Measurements from ENCODE around the gene TADA3. TPM values are rescaled to one million over a fixed set of nuclear protein-coding genes. Genes with fewer than 3 reads are reported as not detected.

The TADA3 gene
- total and polyA plus RNA-seq, 9 of the 15 experiments (the other 6 are each of a cell fraction or from before 2014, with no cell fraction given) = 4.1 to 110 (median 74.8) TPM

DNA sequence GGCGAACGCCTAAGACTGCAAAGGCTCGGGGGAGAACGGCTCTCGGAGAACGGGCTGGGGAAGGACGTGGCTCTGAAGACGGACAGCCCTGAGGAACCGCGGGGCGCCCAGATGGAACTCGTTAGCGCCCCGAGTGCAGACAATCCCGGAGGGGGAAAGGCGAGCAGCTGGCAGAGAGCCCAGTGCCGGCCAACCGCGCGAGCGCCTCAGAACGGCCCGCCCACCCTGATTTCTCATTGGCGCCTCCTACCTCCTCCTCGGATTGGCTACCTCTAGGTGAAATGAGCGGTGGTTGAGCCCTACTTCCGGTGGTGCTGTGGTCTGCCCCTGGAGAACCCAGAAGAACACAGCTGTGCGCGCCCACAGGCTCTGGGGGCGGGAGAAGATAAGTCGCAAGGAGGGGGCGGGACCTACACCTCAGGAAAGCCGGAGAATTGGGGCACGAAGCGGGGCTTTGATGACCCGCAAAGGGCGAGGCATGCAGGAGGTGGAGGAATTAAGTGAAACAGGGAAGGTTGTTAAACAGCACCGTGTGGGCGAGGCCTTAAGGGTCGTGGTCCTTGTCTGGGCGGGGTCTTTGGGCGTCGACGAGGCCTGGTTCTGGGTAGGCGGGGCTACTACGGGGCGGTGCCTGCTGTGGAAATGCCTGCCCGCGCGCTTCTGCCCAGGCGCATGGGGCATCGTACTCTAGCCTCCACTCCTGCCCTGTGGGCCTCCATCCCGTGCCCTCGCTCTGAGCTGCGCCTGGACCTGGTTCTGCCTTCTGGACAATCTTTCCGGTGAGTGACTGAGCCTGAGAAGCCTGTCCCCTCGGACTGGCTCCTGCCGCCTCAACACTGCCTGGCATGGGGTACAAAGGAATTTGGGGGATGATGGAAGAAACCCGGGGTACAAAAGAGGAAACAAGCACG is 42.4 kb downstream of the TADA3 start, which contains the start of gene OGG1 (continued):
- no peak for TF ChIP-seq MEF2D (tag; conservative IDR thresholded peaks at IDR 0.05; ENCODE audit: low read depth)
- TF ChIP-seq MITF (IDR thresholded peaks at IDR 0.05) = no peak
- TF ChIP-seq SAFB (IDR thresholded peaks at IDR 0.05; ENCODE audit: borderline replicate concordance, low read depth, low read length) = no peak
- no peak for TF ChIP-seq HOXB6 (CRISPR knock-in tag; IDR thresholded peaks at IDR 0.05; ENCODE audit: borderline replicate concordance)
- no peak for TF ChIP-seq TSC22D4 (tag; IDR thresholded peaks at IDR 0.05)
- peak; percentile 88 for TF ChIP-seq ZBTB7A (IDR thresholded peaks at IDR 0.05; ENCODE audit: borderline replicate concordance, control insufficient read depth, low read depth, low read length)
- TF ChIP-seq, protein P1, sequence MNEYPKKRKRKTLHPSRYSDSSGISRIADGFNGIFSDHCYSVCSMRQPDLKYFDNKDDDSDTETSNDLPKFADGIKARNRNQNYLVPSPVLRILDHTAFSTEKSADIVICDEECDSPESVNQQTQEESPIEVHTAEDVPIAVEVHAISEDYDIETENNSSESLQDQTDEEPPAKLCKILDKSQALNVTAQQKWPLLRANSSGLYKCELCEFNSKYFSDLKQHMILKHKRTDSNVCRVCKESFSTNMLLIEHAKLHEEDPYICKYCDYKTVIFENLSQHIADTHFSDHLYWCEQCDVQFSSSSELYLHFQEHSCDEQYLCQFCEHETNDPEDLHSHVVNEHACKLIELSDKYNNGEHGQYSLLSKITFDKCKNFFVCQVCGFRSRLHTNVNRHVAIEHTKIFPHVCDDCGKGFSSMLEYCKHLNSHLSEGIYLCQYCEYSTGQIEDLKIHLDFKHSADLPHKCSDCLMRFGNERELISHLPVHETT (CRISPR knock-in tag; conservative IDR thresholded peaks at IDR 0.05 in 1 of 2, IDR thresholded peaks at IDR 0.05 in 1 of 2) = peak in 1 of 2 experiments; percentile 78; a peak in 1 of 4 replicates
- TF ChIP-seq MTA1 (IDR thresholded peaks at IDR 0.05; ENCODE audit: borderline replicate concordance) = no peak
- TF ChIP-seq ZNF311 (CRISPR knock-in tag; IDR thresholded peaks at IDR 0.05) = no peak
- TF ChIP-seq ZNF766 (CRISPR knock-in tag; conservative IDR thresholded peaks at IDR 0.05) = no peak
- TF ChIP-seq, protein P2, sequence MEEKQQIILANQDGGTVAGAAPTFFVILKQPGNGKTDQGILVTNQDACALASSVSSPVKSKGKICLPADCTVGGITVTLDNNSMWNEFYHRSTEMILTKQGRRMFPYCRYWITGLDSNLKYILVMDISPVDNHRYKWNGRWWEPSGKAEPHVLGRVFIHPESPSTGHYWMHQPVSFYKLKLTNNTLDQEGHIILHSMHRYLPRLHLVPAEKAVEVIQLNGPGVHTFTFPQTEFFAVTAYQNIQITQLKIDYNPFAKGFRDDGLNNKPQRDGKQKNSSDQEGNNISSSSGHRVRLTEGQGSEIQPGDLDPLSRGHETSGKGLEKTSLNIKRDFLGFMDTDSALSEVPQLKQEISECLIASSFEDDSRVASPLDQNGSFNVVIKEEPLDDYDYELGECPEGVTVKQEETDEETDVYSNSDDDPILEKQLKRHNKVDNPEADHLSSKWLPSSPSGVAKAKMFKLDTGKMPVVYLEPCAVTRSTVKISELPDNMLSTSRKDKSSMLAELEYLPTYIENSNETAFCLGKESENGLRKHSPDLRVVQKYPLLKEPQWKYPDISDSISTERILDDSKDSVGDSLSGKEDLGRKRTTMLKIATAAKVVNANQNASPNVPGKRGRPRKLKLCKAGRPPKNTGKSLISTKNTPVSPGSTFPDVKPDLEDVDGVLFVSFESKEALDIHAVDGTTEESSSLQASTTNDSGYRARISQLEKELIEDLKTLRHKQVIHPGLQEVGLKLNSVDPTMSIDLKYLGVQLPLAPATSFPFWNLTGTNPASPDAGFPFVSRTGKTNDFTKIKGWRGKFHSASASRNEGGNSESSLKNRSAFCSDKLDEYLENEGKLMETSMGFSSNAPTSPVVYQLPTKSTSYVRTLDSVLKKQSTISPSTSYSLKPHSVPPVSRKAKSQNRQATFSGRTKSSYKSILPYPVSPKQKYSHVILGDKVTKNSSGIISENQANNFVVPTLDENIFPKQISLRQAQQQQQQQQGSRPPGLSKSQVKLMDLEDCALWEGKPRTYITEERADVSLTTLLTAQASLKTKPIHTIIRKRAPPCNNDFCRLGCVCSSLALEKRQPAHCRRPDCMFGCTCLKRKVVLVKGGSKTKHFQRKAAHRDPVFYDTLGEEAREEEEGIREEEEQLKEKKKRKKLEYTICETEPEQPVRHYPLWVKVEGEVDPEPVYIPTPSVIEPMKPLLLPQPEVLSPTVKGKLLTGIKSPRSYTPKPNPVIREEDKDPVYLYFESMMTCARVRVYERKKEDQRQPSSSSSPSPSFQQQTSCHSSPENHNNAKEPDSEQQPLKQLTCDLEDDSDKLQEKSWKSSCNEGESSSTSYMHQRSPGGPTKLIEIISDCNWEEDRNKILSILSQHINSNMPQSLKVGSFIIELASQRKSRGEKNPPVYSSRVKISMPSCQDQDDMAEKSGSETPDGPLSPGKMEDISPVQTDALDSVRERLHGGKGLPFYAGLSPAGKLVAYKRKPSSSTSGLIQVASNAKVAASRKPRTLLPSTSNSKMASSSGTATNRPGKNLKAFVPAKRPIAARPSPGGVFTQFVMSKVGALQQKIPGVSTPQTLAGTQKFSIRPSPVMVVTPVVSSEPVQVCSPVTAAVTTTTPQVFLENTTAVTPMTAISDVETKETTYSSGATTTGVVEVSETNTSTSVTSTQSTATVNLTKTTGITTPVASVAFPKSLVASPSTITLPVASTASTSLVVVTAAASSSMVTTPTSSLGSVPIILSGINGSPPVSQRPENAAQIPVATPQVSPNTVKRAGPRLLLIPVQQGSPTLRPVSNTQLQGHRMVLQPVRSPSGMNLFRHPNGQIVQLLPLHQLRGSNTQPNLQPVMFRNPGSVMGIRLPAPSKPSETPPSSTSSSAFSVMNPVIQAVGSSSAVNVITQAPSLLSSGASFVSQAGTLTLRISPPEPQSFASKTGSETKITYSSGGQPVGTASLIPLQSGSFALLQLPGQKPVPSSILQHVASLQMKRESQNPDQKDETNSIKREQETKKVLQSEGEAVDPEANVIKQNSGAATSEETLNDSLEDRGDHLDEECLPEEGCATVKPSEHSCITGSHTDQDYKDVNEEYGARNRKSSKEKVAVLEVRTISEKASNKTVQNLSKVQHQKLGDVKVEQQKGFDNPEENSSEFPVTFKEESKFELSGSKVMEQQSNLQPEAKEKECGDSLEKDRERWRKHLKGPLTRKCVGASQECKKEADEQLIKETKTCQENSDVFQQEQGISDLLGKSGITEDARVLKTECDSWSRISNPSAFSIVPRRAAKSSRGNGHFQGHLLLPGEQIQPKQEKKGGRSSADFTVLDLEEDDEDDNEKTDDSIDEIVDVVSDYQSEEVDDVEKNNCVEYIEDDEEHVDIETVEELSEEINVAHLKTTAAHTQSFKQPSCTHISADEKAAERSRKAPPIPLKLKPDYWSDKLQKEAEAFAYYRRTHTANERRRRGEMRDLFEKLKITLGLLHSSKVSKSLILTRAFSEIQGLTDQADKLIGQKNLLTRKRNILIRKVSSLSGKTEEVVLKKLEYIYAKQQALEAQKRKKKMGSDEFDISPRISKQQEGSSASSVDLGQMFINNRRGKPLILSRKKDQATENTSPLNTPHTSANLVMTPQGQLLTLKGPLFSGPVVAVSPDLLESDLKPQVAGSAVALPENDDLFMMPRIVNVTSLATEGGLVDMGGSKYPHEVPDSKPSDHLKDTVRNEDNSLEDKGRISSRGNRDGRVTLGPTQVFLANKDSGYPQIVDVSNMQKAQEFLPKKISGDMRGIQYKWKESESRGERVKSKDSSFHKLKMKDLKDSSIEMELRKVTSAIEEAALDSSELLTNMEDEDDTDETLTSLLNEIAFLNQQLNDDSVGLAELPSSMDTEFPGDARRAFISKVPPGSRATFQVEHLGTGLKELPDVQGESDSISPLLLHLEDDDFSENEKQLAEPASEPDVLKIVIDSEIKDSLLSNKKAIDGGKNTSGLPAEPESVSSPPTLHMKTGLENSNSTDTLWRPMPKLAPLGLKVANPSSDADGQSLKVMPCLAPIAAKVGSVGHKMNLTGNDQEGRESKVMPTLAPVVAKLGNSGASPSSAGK (IDR thresholded peaks at IDR 0.05) = peak; percentile 43; the same call in 1 of the 2 replicates

All from K562 (cell line).